Spleen (tissue), 7 donors: ENCODE results near the gene GALNT11.

Source experiments
- CTCF ChIP-seq, 11 experiments: fragments of 200-600 bp in 7 of 11; fragments of 450-650 bp in 4 of 11; sonication (generic) in 4 of 11; IDR thresholded peaks in 8 of 11; conservative IDR thresholded peaks in 3 of 11; 1 replicate in 7 of 11; 2 replicates in 4 of 11; pipeline versions ENCODE4 v1.4.0 to v1.8.0; 2016 to 2021; ENCODE audit warnings: antibody characterized with exemption in 11 of 11, inconsistent platforms in 4 of 11, mild to moderate bottlenecking in 1 of 11
- POLR2A ChIP-seq, 3 donors: fragments of 450-650 bp; IDR thresholded peaks; one replicate each; pipeline ENCODE4 v1.5.1; 2017; ENCODE audit warnings: antibody characterized with exemption in 3 of 3, mild to moderate bottlenecking in 1 of 3
- donor health status: DM: no; HTN: no; CAD: no; lungs with moderate emphysema.
- donor health status: DM: no; HTN: no; CAD: no.
- donor health status: DM: no; HTN: no; CAD: no.

- TF ChIP-seq POLR2A (IDR thresholded peaks at IDR 0.05) (no peak), CTCF (IDR thresholded peaks at IDR 0.05 in 8 of 11, conservative IDR thresholded peaks at IDR 0.05 in 3 of 11) (no peak)
Observed at GRCh38 chr7:152089183-152089582, 63.7 kb downstream of the GALNT11 start.
